Fibroblast of lung (primary cell): Measurements from ENCODE around the gene PTPMT1.

ENCODE experiments used
- EZH2 ChIP-seq: IDR thresholded peaks from 2 replicates; pipeline ENCODE4 v1.5.1; 2012; ENCODE audit warnings: low read length, control low read depth, mild to moderate bottlenecking; ENCODE audit errors: missing control alignments
- TF ChIP-seq, protein P1 (sequence below), 2 donors: IDR thresholded peaks in 1 of 2; conservative IDR thresholded peaks in 1 of 2; 1 replicate in 1 of 2; 2 replicates in 1 of 2; pipeline ENCODE4 v1.5.1; 2011 to 2012; ENCODE audit warnings: low read length in 2 of 2, control low read depth in 1 of 2, inconsistent platforms in 1 of 2, low read depth in 1 of 2, mild to moderate bottlenecking in 1 of 2

DNA sequence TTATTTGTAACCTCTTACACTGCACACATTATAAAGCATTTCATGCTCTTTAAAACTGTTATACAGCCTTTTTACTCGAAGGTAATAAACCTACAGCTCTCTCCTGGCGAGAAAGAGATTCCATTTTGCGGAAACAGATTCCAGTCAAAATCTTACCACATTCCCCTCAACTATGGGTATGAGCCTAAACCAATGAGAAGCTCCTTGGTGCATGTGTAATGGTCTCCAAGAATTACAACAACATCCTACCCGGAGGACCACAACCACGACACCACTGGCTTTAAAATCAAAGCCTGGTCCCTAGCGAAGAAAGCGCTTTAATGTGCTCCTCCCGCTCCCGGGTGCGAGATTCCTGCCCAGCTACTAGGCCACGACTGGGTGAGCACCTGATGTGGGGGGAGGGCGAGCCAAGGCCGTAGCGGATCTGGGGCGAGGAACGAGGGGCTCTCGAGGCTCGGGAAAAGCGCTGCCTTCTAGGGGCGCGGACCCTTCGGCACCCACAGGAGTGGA, 13.3 kb upstream of the PTPMT1 start:
- TF ChIP-seq EZH2, result no peak
- TF ChIP-seq, protein P1, sequence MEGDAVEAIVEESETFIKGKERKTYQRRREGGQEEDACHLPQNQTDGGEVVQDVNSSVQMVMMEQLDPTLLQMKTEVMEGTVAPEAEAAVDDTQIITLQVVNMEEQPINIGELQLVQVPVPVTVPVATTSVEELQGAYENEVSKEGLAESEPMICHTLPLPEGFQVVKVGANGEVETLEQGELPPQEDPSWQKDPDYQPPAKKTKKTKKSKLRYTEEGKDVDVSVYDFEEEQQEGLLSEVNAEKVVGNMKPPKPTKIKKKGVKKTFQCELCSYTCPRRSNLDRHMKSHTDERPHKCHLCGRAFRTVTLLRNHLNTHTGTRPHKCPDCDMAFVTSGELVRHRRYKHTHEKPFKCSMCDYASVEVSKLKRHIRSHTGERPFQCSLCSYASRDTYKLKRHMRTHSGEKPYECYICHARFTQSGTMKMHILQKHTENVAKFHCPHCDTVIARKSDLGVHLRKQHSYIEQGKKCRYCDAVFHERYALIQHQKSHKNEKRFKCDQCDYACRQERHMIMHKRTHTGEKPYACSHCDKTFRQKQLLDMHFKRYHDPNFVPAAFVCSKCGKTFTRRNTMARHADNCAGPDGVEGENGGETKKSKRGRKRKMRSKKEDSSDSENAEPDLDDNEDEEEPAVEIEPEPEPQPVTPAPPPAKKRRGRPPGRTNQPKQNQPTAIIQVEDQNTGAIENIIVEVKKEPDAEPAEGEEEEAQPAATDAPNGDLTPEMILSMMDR (conservative IDR thresholded peaks at IDR 0.05 in 1 of 2, IDR thresholded peaks at IDR 0.05 in 1 of 2; ENCODE audit: low read depth in 1 of 2, low read length in 2 of 2), result no peak
